MM.1S (cell line): Measurements from ENCODE around the gene KRT84.

Experiments
- EZH2 ChIP-seq: fragments of 300-600 bp; sonication (generic); optimal IDR thresholded peaks from 2 replicates; pipeline ENCODE3; 2017; ENCODE audit warnings: low read depth, mild to moderate bottlenecking, antibody characterized with exemption, low read length, mixed read lengths
- EZH2phosphoT487 ChIP-seq: fragments of 300-600 bp; sonication (generic); IDR thresholded peaks from 2 replicates; pipeline ENCODE4 v1.6.1; 2018; ENCODE audit warnings: antibody characterized with exemption, low read length
- TF ChIP-seq, protein P1 (sequence below): fragments of 300-600 bp; sonication (generic); IDR thresholded peaks from 2 replicates; pipeline ENCODE4 v1.5.1; 2016; ENCODE audit warnings: antibody characterized with exemption, low read length, mixed read lengths

DNA sequence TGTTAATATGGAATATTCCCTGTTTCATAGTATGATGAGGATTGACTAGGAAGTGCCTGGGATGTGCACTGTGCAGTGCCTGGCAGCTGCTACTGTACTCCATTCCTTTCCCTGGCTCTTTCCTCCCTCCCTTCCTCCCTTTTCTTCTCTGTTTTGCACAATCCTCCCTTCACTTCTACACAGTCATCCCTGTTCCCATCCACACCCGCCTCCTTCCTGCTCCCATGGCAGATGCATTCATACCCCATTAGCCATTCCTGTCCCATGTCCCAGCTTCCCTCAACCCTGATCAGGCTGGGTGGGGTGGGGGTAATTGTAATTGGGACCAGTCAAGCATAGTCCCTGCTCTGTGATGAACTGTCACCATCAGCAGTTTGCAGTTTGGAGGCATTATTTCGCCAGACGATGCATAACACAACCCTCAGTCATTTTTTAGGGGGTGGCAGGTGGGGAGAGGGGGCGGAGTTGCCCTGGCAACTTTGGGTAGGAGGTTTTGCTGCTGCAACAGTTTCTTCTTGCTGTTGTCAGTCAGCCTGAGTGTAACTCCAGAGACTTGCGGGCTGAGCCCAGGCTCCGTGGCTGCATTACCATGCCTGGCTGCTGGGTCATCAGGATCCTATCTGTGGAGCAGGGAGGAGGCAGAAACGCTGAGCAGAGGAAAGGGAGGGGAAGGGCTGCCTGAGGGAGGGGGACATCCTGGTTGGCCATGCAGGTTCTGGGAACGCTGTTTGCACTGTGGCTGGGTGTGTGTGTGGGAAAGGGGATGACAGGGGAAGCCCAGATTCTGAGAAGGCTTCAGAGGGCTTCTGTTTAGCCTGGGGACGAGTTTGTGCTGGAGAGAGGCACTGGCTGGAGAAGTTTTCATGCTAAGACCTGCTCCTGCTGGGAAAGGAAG is 4.1 kb upstream of the KRT84 start:
- TF ChIP-seq, protein P1, sequence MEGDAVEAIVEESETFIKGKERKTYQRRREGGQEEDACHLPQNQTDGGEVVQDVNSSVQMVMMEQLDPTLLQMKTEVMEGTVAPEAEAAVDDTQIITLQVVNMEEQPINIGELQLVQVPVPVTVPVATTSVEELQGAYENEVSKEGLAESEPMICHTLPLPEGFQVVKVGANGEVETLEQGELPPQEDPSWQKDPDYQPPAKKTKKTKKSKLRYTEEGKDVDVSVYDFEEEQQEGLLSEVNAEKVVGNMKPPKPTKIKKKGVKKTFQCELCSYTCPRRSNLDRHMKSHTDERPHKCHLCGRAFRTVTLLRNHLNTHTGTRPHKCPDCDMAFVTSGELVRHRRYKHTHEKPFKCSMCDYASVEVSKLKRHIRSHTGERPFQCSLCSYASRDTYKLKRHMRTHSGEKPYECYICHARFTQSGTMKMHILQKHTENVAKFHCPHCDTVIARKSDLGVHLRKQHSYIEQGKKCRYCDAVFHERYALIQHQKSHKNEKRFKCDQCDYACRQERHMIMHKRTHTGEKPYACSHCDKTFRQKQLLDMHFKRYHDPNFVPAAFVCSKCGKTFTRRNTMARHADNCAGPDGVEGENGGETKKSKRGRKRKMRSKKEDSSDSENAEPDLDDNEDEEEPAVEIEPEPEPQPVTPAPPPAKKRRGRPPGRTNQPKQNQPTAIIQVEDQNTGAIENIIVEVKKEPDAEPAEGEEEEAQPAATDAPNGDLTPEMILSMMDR = no peak
- TF ChIP-seq EZH2phosphoT487 (no peak), EZH2 (no peak)
